Activated CD4-positive, alpha-beta T cell treated with anti-CD3 and anti-CD28 coated beads, Interleukin-2, amount 10 ng/mL, durations not matched to agents 24 days and 14 days (primary cell): Measurements from ENCODE around the gene NFIA. TPM values are rescaled to one million over a fixed set of nuclear protein-coding genes. Genes with fewer than 3 reads are reported as not detected.

Experiments used
- DNase-seq: peaks from one replicate; pipeline ENCODE4 v3.0.0; 2022
- H3K27ac Mint-ChIP-seq: one replicate; pipeline ENCODE4 v1.8.0; 2022; ENCODE audit warnings: mild to moderate bottlenecking, mixed read lengths
- H3K27me3 Mint-ChIP-seq: one replicate; pipeline ENCODE4 v1.8.0; 2022; ENCODE audit warnings: mixed read lengths
- H3K36me3 Mint-ChIP-seq: one replicate; pipeline ENCODE4 v1.8.0; 2022; ENCODE audit warnings: low read depth, mild to moderate bottlenecking, mixed read lengths
- H3K4me1 Mint-ChIP-seq: one replicate; pipeline ENCODE4 v1.8.0; 2021; ENCODE audit warnings: mixed read lengths
- H3K4me3 Mint-ChIP-seq: one replicate; pipeline ENCODE4 v1.8.0; 2022; ENCODE audit warnings: mild to moderate bottlenecking, moderate library complexity, mixed read lengths
- H3K9me3 Mint-ChIP-seq: one replicate; pipeline ENCODE4 v1.8.0; 2021; ENCODE audit warnings: mixed read lengths
- intact Hi-C: fragments of 100-400 bp; cut with micrococcal nuclease; formaldehyde crosslinking; loops from one replicate; pipeline ENCODE4 v1.15.1; 2023
- total RNA-seq: library from RNA; stranded (reverse); gene quantifications from 2 replicates; pipeline ENCODE4 v1.2.3, GENCODE V29; 2022

NFIA gene
- total RNA-seq, 1 donor from 2014 or later: 0.63 TPM

DNA sequence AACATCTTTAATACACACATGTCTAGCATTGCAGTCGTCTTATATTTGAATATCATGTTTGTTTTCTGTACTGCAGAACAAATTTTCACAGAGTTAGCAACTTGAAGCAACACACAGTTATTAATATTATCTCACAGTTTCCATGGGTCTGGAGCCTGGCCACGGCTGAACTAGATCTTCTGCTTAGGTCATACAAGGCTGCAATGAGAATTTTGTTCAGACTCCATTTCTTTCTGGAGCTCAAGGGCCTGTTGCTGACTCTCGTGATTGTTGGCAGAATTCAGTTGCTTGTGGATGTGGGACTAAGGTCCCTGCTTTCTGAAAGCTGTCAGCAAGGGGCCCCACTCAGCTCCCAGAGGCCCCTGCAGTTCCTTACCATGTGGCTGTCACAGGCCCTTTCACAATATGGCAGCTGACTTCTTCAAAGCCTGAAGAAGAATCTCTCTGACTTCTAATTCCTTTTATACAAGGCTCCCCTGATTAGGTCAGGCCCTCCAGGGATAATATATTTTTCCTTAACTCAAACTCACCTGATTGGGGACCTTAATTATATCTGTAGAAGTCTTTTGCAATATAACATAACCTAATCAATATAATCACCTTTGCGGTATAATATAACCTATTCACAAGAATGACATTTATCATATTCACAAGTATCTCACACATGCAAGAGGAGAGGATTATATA lies 296.3 kb downstream of the NFIA start:
- H3K4me3 Mint-ChIP-seq: no peak overlapping the region
- no peaks in the 10 kb centered on the region for H3K4me1 Mint-ChIP-seq
- peaks cover 8% of the 10 kb centered on the region for H3K27me3 Mint-ChIP-seq
- H3K27ac Mint-ChIP-seq: no peak overlapping the region
- DNase-seq: no peak
- no peaks in the 10 kb centered on the region for H3K36me3 Mint-ChIP-seq
- intact Hi-C loops: no loop called here
- H3K9me3 Mint-ChIP-seq: no peaks in the 10 kb centered on the region

DNA sequence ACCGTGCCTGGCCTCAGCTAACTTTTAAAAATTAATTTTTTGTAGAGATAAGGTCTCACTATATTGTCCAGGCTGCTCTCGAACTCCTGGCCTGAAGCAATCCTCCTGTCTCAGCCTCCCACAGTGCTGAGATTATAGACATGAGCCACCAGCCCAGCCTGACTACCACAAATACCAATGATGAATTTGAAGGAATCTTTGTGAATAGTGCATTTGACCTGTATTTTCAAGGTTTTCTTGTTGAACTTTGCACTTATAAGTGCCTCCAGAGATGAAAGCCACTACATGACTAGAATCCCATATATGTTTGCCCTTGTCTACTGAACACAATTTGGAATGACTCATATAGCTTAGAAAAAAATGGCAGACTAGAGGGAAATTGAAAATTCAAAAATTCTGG lies 297.3 kb downstream of the NFIA start:
- intact Hi-C loops: no loop called here
- Mint-ChIP-seq H3K27me3 (peaks cover 6% of the 10 kb centered on the region), H3K27ac (no peak overlapping the region), H3K4me3 (no peak overlapping the region), H3K4me1 (no peaks in the 10 kb centered on the region), H3K9me3 (no peaks in the 10 kb centered on the region), H3K36me3 (no peaks in the 10 kb centered on the region)
- no peak for DNase-seq

DNA sequence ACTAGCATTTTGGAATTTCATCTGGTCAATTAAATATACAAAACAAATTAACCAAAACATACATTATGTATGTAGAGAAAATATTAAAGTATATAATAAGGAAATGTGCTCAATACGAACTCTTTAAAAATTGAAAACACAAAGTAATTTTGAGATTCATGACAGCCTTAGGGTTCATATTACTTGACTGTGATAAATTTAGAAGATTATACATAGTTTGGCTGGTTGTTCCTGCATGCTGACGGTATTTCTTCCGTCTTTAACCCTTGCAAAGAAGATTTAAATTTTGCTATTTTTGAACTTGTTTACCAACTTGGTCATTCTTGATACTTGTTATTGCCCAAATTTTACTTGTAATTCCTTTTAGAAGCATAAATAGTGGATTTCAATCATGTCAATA lies 298.2 kb downstream of the NFIA start:
- Mint-ChIP-seq H3K4me1 (no peaks in the 10 kb centered on the region), H3K27me3 (peaks cover 6% of the 10 kb centered on the region), H3K36me3 (no peaks in the 10 kb centered on the region), H3K9me3 (no peaks in the 10 kb centered on the region), H3K27ac (no peak overlapping the region), H3K4me3 (no peak overlapping the region)
- intact Hi-C loops: no loop called here
- DNase-seq: no peak

DNA sequence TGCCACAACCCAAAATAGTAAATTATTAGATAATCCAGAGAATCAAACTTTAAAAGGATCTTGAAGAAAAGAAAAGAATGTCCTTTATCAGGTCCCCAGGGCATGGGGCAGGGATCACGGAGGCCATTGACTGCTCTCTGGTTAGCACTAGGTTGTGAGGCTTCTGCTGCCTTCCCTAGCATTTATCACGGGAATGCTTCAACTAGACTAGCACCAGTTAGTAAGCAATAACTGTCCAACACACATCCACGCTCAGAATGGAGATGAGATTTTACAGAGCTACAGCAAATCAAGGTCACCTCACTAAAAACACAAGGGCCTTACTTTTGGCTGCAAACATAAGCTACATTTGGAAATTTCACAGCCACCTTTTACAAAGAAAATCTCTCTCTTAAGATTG lies 304.0 kb downstream of the NFIA start:
- DNase-seq: no peak
- no peaks in the 10 kb centered on the region for H3K36me3 Mint-ChIP-seq
- no peaks in the 10 kb centered on the region for H3K9me3 Mint-ChIP-seq
- peaks cover 2% of the 10 kb centered on the region for H3K27me3 Mint-ChIP-seq
- no peak overlapping the region for H3K4me3 Mint-ChIP-seq
- H3K4me1 Mint-ChIP-seq: no peaks in the 10 kb centered on the region
- H3K27ac Mint-ChIP-seq: no peak overlapping the region
- intact Hi-C loops: no loop called here

DNA sequence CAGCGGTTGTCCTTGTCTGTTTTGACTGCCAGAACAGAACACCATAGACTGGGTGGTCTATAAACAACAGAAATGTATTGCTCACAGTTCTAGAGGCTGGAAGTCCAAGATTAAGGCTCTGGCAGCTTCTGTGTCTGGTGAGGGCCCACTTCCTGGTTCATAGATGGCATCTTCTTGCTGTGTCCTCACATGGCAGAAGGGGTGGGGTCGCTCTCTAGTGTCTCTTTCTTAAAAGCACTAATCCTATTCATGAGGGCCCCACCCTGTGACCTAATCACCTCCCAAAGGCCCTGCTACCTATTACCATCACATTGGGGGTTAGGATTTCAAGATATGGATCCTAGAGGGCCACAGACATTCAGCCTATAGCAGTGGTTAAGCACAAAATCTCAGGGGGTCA lies 304.4 kb downstream of the NFIA start:
- Mint-ChIP-seq H3K9me3 (no peaks in the 10 kb centered on the region), H3K27me3 (peaks cover 2% of the 10 kb centered on the region), H3K4me1 (no peaks in the 10 kb centered on the region), H3K4me3 (no peak overlapping the region), H3K27ac (no peak overlapping the region), H3K36me3 (no peaks in the 10 kb centered on the region)
- no peak for DNase-seq
- intact Hi-C loops: no loop called here

DNA sequence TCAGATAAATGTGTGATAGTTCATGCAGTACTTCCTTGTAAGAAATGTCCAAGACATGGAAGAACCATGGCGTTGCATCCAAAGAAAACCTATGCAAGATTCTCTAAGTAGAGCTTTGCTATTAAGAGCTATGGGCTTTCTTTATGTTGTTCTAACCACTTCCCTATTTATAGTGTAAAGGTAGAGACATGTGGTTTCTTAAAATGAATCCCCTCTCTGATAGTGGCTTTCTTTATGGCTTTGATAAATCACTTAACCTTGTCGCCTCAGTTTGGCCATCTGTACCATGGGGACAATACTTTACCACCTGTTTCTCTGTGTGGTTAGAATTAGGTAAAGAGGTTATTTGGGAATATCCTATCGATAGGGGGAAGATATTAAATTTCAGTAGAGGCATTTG lies 305.5 kb downstream of the NFIA start:
- Mint-ChIP-seq H3K4me1 (no peaks in the 10 kb centered on the region), H3K27ac (no peak overlapping the region)

DNA sequence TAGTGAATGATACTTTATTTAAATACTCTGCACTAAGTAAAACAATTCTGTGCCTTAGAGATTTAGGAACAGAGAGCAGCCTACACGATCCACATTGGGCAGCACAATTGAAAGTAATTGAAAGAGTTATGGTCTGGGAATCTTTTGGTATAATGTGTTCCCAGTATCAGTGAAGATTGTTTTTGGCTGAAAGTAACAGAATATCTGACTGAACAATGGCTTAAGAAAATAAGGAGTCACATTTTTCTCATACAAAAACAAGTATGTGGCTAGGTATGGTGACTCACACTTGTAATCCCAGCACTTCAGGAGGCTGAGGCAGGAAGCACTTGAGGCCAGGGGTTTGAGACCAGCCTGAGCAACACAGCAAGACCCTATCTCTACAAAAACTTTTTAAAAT lies 306.2 kb downstream of the NFIA start:
- Mint-ChIP-seq H3K27ac (no peak overlapping the region), H3K4me3 (no peak overlapping the region), H3K36me3 (no peaks in the 10 kb centered on the region), H3K9me3 (no peaks in the 10 kb centered on the region), H3K27me3 (no peaks in the 10 kb centered on the region), H3K4me1 (no peaks in the 10 kb centered on the region)
- DNase-seq: no peak
- intact Hi-C loops: no loop called here

More for the DNA sequence above, 305.5 kb downstream of the NFIA start:
- Mint-ChIP-seq H3K4me3 (no peak overlapping the region), H3K9me3 (no peaks in the 10 kb centered on the region), H3K36me3 (no peaks in the 10 kb centered on the region), H3K27me3 (peaks cover 2% of the 10 kb centered on the region)
- intact Hi-C loops: no loop called here
- DNase-seq: no peak

DNA sequence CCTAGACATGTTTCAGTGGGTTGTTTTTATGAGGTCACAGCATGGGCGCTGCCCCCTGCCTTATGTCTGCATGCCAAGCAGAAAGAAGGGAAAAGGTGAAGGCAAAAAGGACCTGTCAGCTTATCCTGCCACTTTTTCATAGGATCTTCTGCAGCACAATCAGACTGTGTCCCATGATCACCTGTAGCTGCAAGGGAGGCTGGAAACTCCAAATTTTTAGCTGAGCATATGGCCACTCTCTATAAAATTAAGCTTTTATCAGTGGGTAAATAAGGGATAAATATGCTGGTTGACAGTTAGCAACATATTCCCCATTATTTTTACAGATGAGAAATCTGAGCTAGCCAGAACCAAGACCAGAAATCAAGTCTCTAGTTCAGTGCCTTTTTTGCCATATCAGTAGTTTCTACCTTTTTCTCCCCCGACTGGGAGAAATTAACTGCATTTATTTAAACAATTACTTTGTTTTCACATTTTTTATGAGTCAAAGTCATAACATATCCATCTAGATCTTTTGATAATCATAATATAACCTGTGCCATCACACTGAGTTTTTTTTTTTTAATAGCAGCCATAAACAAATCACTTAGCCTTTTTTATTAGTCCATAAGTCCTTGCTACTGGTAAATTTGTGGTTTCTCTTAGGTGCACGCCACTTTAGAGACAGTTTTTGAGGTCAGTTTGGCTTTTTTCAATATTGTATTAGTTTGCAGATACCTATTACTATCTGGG lies 307.0 kb downstream of the NFIA start:
- Mint-ChIP-seq H3K4me3 (no peak overlapping the region), H3K9me3 (no peaks in the 10 kb centered on the region), H3K4me1 (no peaks in the 10 kb centered on the region), H3K27me3 (no peaks in the 10 kb centered on the region), H3K36me3 (no peaks in the 10 kb centered on the region), H3K27ac (no peak overlapping the region)
- intact Hi-C loops: no loop called here
- no peak for DNase-seq

DNA sequence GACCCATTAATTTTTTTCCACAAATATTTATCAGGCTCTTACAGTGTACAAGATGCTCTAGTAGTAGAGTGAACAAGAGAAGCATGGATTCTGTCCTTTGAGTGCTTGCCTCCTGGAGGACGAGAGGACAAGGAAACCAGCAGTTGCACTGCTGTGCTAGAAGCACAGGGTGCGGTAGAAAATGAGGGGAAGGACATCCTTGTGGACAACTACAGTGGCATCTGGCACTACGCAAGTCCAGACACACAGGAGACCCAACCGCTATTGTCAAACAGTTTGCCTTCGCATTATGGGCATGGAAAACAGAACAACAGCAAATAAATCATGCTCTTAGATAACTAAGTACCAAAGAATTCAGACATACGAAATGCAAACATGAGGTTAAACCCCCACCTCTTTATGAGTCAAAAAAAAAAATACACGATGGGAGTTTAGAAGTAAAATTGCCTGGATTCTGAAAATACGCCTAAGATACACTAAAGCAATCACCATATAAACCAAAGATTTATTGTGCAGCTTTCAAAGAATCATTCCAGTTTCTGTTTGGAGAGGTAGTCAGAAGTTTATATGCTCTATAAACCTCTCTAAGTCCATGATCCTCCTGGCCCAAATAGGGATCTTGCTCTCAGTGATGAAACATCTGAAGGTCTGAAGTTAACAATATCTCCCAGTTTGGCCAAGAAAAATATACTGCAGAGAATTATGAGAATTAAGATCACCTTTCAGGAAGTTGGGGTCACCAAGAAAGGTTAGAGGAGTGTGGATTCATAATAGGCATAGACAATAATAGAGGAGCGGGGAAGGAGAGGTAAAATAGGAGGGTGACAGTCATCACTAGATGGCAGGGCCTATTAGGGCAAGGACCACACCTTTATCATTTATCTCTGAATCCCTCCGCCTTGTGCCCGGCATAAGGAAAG lies 307.8 kb downstream of the NFIA start:
- intact Hi-C loops: no loop called here
- H3K9me3 Mint-ChIP-seq: no peaks in the 10 kb centered on the region
- no peak overlapping the region for H3K4me3 Mint-ChIP-seq
- no peak overlapping the region for H3K27ac Mint-ChIP-seq
- no peaks in the 10 kb centered on the region for H3K27me3 Mint-ChIP-seq
- DNase-seq: no peak
- no peaks in the 10 kb centered on the region for H3K4me1 Mint-ChIP-seq
- no peaks in the 10 kb centered on the region for H3K36me3 Mint-ChIP-seq

DNA sequence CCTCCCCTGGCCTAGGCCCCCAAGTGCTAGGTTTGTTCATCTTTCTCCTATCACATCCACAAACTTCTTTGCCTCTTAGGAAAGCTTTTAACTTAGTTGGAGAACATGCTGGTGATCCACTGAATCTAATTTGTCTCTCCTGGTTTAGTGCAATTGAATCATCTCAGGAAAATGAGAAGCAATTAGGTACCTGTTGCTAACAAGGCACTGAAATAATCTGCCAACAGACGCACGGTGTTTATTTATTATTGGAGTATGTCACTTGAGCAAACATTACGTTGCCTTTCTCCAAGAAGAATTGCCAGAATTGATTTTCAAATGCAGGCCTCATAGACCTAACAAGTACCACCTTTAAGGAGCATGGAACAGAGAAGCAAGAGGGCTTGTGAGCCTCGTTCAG lies 309.4 kb downstream of the NFIA start:
- H3K9me3 Mint-ChIP-seq: no peaks in the 10 kb centered on the region
- DNase-seq: no peak
- no peaks in the 10 kb centered on the region for H3K4me1 Mint-ChIP-seq
- no peak overlapping the region for H3K27ac Mint-ChIP-seq
- H3K27me3 Mint-ChIP-seq: no peaks in the 10 kb centered on the region
- intact Hi-C loops: no loop called here
- no peak overlapping the region for H3K4me3 Mint-ChIP-seq
- H3K36me3 Mint-ChIP-seq: no peaks in the 10 kb centered on the region

DNA sequence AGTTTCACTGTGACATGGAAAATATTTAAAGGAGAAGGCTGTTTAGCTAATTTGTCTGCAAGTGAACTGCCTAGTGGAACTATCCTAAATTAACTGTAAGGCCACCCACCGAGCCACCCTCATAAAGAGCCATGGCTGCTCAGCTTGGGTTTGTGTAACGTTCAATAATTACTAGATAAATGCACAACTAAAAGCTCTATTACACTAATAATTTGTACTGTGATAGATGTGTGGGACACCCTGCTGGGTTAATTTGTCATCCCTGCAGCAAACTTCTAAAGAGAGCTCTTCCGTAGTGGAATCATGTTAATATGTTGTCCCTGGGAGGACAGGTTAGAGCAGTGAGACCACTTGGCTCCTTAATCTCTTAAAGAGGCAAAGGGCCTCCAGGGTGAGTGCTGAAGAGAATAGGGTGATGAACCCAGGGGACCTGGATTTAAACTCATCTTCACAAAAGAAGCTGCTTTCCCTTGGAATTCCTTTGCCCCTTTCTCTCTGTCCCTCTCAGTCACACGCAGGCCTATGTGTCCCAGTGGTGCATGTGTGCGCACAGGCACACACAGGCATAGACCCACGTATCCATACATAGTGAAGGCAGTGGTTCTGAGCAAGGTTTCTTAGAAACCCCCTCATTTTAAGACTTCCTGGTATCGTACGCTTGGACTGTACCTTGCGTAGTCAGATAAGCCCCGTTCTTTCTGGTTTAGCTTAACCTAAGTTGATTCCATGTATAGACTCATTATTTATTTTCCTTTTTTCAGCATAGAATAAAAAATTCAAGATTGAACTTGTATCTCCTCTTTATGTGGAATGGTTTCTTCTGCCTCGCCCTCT lies 310.3 kb downstream of the NFIA start:
- DNase-seq: no peak
- H3K4me3 Mint-ChIP-seq: no peak overlapping the region
- H3K4me1 Mint-ChIP-seq: no peaks in the 10 kb centered on the region
- H3K9me3 Mint-ChIP-seq: no peaks in the 10 kb centered on the region
- no peaks in the 10 kb centered on the region for H3K27me3 Mint-ChIP-seq
- no peak overlapping the region for H3K27ac Mint-ChIP-seq
- H3K36me3 Mint-ChIP-seq: no peaks in the 10 kb centered on the region
- intact Hi-C loops: no loop called here

DNA sequence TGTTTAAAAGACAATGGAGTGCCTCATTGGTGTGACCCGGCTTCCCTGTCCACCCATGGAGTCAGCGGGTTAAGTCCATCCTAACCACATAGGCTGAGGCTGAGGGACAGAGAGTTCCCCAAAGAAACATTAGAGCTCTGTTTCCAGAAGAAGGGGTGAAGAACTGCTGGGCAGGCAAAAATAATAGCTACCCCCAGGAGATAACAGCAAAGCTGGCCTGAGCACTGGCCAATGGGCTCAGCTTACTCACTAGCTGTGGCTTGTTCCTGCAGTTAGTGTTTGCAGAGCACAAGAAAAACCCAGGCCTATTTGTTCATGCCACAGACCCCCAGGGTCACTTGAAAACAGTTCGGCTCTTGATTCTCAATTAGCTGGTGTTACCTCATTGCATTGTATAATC lies 311.2 kb downstream of the NFIA start:
- H3K9me3 Mint-ChIP-seq: no peaks in the 10 kb centered on the region
- no peak overlapping the region for H3K4me3 Mint-ChIP-seq
- H3K4me1 Mint-ChIP-seq: no peaks in the 10 kb centered on the region
- intact Hi-C loops: no loop called here
- no peaks in the 10 kb centered on the region for H3K27me3 Mint-ChIP-seq
- H3K27ac Mint-ChIP-seq: no peak overlapping the region
- DNase-seq: no peak
- H3K36me3 Mint-ChIP-seq: no peaks in the 10 kb centered on the region

DNA sequence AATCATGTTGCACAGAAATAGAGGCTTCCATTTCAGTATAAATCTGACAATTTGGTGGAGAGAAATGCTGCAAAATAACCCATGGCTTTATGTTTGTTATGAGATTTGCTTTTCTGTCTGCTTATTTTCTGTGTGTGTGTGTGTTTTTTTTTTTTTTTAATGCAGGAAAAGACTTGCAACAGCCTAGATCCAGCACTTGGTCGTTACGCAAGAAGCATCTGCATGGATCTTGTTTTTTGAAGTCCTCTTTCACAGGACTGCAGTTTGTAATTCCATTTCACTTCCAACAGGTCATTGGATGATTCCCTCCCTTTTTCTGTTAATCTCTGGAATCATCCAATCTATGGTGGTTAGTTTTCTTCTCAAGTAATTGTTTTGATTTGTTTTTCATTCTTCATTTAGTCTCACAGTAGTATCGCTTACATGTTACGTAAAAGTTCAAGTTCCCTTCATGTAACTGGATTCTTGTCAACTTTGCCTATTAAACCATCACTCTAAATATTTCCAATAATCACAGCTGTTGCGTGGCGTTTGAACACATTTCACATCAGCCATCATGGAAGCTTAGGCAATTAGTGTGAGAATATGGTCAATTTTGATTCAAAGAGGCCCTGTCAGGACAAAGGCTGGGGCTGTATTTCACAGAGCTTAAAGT lies 312.9 kb downstream of the NFIA start:
- H3K4me3 Mint-ChIP-seq: no peak overlapping the region
- intact Hi-C loops: no loop called here
- H3K9me3 Mint-ChIP-seq: no peaks in the 10 kb centered on the region
- no peak for DNase-seq
- H3K36me3 Mint-ChIP-seq: no peaks in the 10 kb centered on the region
- no peak overlapping the region for H3K27ac Mint-ChIP-seq
- H3K27me3 Mint-ChIP-seq: no peaks in the 10 kb centered on the region
- H3K4me1 Mint-ChIP-seq: no peaks in the 10 kb centered on the region
